Gastroesophageal sphincter (tissue), 4 donors: Measurements from ENCODE around the gene COQ8B. TPM values are rescaled to one million over a fixed set of nuclear protein-coding genes. Genes with fewer than 3 reads are reported as not detected.
A peak's percentile ranks its signal among the peaks of the same experiment; 100 is the strongest.

ENCODE experiments used
- ATAC-seq: fragments of 150-250 bp; one replicate; pipeline ENCODE4 v1.9.1; 2016; ENCODE audit warnings: mild to moderate bottlenecking, moderate library complexity
- H3K27ac ChIP-seq, 4 donors: fragments of 200-600 bp; sonication (generic) in 3 of 4; 1 replicate in 3 of 4; 2 replicates in 1 of 4; pipeline ENCODE4 v1.5.1; 2016 to 2019
- H3K27me3 ChIP-seq: fragments of 200-600 bp; sonication (generic); one replicate; pipeline ENCODE4 v1.5.1; 2019
- H3K36me3 ChIP-seq, 2 donors: fragments of 200-600 bp; sonication (generic); one replicate each; pipeline ENCODE4 v1.5.1; 2019; ENCODE audit warnings: control low read depth in 1 of 2
- H3K4me1 ChIP-seq, 3 donors: fragments of 200-600 bp; sonication (generic); 1 replicate in 2 of 3; 2 replicates in 1 of 3; pipeline ENCODE4 v1.5.1; 2016 to 2019; ENCODE audit warnings: control low read depth in 2 of 3
- H3K4me3 ChIP-seq, 2 donors: fragments of 200-600 bp; sonication (generic); one replicate each; pipeline ENCODE4 v1.5.1; 2019; ENCODE audit warnings: mild to moderate bottlenecking in 1 of 2, moderate library complexity in 1 of 2
- H3K9me3 ChIP-seq, 3 donors: fragments of 200-600 bp; sonication (generic); one replicate each; pipeline ENCODE4 v1.5.1; 2017 to 2019; ENCODE audit warnings: control low read depth in 2 of 3
- CTCF ChIP-seq, 4 experiments: fragments of 200-600 bp in 2 of 4; fragments of 450-650 bp in 2 of 4; sonication (generic) in 1 of 4; IDR thresholded peaks; one replicate each; pipeline ENCODE4 v1.5.1; 2017 to 2019; ENCODE audit warnings: antibody characterized with exemption in 4 of 4, mild to moderate bottlenecking in 2 of 4, moderate library complexity in 2 of 4
- EP300 ChIP-seq: sonication (generic); formaldehyde crosslinking; IDR thresholded peaks from one replicate; pipeline ENCODE4 v1.6.1; 2017; ENCODE audit warnings: antibody characterized with exemption, mild to moderate bottlenecking
- POLR2A ChIP-seq, 2 donors: fragments of 450-650 bp; IDR thresholded peaks; one replicate each; pipeline ENCODE4 v1.6.1; 2017; ENCODE audit warnings: antibody characterized with exemption in 2 of 2, mild to moderate bottlenecking in 2 of 2, moderate library complexity in 1 of 2
- POLR2AphosphoS5 ChIP-seq: sonication (generic); formaldehyde crosslinking; IDR thresholded peaks from one replicate; pipeline ENCODE4 v1.6.1; 2017; ENCODE audit warnings: antibody characterized with exemption
- WGBS, 2 donors: methylation state at CpG; one replicate each; pipeline ENCODE4 v1.1.5; 2018; ENCODE audit warnings: low coverage in 1 of 2; 5-methylcytosine and 5-hydroxymethylcytosine counted together
- total RNA-seq, 4 donors: library from RNA; depleted of rRNA; stranded (reverse); fragments of >200 nt; gene quantifications; one replicate each; pipeline ENCODE4 v1.1.0, GENCODE V29; 2016

The COQ8B gene
- total RNA-seq, 4 donors from 2014 or later: 27.3 to 50.5 (median 44.7) TPM

DNA sequence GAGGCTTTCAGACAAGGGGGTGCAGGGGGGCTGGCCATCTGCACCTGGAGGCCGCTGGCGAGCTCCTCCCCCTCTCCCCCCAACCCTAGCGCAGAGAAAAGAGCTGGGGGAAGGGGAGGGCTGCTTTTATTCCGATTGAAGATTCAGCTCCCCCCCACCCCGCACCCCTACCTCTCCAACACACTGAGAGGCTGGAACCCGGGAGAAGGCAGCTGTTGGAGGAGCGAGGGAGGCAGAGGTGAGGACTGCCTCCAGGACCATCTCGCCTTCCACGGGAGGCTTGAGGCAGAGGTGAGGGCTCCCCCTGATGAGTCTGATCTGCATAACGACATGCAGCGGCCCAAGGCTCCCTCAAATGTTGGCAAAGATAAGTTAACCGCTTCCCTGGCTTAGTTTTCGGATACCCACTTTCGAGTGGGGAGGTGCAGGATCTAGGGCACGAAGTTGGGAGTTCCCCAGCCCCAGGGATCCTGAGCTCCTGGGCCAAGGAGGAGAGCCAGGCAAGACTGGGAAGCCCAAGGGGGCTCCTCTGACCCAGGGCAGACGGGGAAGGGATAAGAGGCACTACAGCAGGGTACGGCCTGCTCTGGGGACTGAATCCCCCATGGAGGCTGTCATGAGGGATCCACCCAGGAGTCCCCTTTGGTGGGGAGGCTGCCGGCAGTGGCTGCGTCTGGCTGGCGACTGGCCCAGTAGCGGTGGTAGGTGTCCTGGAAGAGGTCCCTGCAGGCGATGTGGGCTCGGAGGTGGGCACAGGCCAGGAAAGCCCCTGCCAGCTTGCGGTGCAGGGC, 25.1 kb downstream of the COQ8B start:
- H3K4me3 ChIP-seq: peak overlapping the region in 1 of 2 donors; percentile 94
- no peaks in the 10 kb centered on the region for H3K27me3 ChIP-seq
- H3K9me3 ChIP-seq: no peaks in the 10 kb centered on the region
- TF ChIP-seq CTCF (IDR thresholded peaks at IDR 0.05) (no peak), POLR2AphosphoS5 (no peak), EP300 (no peak), POLR2A (IDR thresholded peaks at IDR 0.05) (no peak)
- 40% methylated on average over 1 of the region's 24 CpGs; no CpG with 5 or more reads in 1 of the 2 donors for WGBS, 2 donors
- H3K4me1 ChIP-seq: peaks cover 0 to 51% (median 17%) of the 10 kb centered on the region in 3 donors
- H3K27ac ChIP-seq: peak overlapping the region; percentile 68 to 95 (median 91)
- no peak for ATAC-seq
- peaks cover 0 to 53% of the 10 kb centered on the region in 2 donors for H3K36me3 ChIP-seq

DNA sequence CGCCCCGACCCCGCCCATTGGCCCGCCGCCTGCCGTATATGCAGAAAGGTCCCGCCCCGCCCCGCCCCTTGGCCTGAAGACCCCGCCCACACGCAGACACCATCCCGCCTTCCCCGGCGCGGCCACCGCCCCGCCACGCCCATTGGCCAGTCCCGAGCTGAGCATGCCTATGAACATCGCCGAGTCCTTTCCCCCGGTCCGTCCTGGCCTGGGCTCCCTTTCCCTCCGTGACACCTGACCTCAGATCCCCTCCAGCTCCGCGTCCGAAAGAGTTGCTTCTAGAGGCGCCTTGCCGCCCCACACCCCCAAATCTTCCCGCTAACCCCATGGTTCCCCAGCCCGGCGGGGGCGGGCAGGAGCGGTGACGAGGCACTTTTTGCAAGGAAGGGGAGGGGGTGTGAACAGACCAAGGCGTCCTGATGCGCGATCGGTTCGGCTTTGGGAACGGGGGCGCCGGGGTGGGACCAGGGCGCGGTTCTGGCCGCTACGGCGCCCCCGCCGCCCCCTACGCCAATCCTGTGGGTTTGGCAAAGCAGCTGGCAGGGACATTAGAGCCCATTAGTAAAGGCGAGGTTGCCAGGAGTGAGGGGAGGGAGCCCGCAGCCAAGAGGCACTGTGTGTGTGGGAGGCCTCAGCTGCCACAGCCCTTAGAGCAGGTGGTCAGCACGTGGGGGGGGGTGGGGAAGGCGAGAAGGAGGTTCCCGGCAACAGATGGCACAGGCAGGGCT, 25.8 kb downstream of the COQ8B start:
- Histone ChIP-seq H3K9me3 (no peaks in the 10 kb centered on the region), H3K4me3 (peak overlapping the region; percentile 67 to 94), H3K36me3 (peaks cover 0 to 53% of the 10 kb centered on the region in 2 donors), H3K27ac (peak overlapping the region; percentile 68 to 95 (median 91)), H3K4me1 (peaks cover 0 to 51% (median 17%) of the 10 kb centered on the region in 3 donors), H3K27me3 (no peaks in the 10 kb centered on the region)
- no CpG with 5 or more reads among the region's 56 CpGs for WGBS, 2 donors
- peak; percentile 89 for ATAC-seq
- TF ChIP-seq POLR2AphosphoS5: peak; percentile 74
- no peak for TF ChIP-seq POLR2A (IDR thresholded peaks at IDR 0.05)

DNA sequence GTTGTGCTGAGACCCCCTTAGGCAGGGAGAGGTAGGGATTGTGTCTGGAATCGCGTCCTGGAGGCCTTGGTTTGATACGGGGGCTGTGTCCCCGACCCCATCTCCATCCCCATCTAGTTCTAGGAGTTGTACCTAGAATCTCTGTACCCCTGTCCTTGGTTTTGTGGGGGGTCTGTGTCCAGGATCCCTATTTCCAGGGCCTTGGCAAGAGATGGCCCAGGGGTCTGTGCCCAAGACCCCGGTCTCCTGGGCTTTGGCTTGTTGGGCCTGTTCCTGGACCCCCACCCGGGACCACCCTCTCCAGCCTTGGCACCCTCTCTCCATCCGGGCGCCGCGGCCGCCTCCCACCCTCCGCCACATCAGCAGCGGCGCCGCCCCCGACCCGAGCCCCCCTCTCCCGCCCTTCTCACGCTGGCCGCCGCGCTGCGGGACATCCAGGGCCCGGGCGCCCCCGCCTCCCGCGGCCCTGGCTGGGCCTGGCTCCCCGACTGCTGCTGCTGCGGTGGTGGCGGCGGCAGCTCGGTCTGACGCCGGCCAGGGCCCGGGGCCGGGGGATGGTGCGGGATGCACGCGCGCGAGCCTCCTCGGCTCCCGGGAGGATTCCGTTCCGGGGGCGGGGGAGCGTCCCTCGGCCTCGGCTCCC, 26.5 kb downstream of the COQ8B start, which contains the start of gene NUMBL:
TSS of gene NUMBL (minus strand) at position 602 of the 643 bp plus-strand sequence. CDS start at position 434, 168 bp downstream.
- TF ChIP-seq POLR2A (IDR thresholded peaks at IDR 0.05) (peak; percentile 59 to 70), EP300 (no peak), POLR2AphosphoS5 (no peak), CTCF (IDR thresholded peaks at IDR 0.05) (no peak)
- Histone ChIP-seq H3K4me3 (peak within 1 kb of the TSS; percentile 67 to 94), H3K4me1 (peaks cover 0 to 51% (median 17%) of the 10 kb centered on the region in 3 donors), H3K27ac (peak within 1 kb of the TSS; percentile 68 to 95 (median 91)), H3K9me3 (no peaks in the 10 kb centered on the region), H3K36me3 (peaks cover 0 to 53% of the 10 kb centered on the region in 2 donors), H3K27me3 (no peaks in the 10 kb centered on the region)
- no peak for ATAC-seq
- WGBS, 2 donors: 0% methylated on average over 2 of the region's 50 CpGs

DNA sequence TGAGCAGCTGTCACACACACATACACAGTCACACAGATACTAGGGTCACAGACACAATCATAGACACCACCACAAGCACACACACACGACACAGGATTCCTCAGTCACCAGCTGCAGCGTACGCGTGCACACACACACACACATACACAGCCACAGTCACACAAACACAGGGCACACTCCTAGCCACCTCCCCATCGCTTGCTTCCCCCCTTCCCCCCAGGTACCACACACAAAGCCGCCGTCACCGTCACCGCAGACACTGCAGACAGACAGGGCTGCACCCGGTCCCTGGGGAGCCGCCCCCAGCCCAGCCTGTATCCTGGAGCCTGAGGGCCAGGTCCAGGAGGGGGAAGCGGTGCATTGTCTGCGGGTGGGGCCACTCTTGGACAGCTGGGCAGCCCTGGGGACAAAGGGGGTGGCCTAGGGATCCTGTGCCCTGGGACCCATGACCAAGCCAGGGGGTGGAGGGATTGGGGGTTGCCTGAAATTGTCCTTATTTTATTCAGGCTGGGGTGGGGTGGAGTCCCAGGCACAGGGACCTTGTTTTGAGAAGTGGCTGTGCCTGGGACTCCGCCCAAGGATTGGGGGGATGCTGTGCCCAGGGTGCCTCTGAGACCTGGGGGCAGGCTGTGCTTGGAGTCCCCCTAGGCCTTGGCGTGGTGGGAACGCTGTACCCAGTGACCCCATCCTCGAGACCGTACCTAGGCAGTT, 27.2 kb downstream of the COQ8B start:
- no CpG with 5 or more reads among the region's 18 CpGs for WGBS, 2 donors
- no peak for ATAC-seq
- Histone ChIP-seq H3K4me3 (peak overlapping the region; percentile 67 to 94), H3K4me1 (peaks cover 0 to 51% (median 17%) of the 10 kb centered on the region in 3 donors), H3K36me3 (peaks cover 0 to 53% of the 10 kb centered on the region in 2 donors), H3K9me3 (no peaks in the 10 kb centered on the region), H3K27me3 (no peaks in the 10 kb centered on the region), H3K27ac (peak overlapping the region; percentile 64 to 95 (median 91))
- TF ChIP-seq POLR2AphosphoS5 (no peak), POLR2A (IDR thresholded peaks at IDR 0.05) (no peak), EP300 (no peak), CTCF (IDR thresholded peaks at IDR 0.05) (no peak)
